NCI-H1048 (cell line): Measurements from ENCODE around the gene DZIP1.

ENCODE experiments used
- DNase-seq: peaks from one replicate; lab custom pipeline; 2025; lab: John Stamatoyannopoulos, UW

DZIP1 gene

DNA sequence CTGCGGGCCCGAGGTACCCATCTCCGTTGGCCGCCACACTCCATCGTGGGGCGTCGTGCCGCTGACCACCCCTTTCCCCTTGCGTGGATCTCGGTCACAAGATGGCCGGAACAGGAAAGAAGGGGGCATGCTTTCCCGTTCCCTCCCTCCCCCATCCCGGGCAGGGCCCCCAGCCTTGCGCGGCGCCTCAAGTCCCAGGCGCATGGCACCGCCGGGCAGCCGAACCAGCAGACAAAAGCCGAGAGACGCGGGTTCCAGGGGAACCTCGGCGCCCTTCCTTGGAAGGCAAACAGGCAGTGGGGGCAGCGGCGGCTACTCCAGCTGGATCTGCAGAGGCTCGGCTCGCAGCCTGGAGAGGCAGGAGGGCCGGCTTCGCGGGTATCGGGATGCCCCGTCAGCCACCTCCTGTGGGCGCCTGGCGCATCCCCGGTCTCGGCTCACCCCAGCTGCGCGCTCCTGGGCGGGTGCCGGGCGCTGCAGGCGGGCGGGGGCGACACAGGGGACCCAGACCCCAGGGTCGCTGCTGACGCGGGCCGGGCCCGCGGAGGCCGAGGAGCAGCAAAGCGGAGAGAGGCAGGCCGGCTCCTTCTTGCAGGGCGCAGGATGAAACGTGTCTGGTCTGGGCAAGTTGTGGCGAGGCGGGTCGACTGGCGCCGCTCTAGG lies 439 bp downstream of the DZIP1 start:
- DNase-seq = no peak

DNA sequence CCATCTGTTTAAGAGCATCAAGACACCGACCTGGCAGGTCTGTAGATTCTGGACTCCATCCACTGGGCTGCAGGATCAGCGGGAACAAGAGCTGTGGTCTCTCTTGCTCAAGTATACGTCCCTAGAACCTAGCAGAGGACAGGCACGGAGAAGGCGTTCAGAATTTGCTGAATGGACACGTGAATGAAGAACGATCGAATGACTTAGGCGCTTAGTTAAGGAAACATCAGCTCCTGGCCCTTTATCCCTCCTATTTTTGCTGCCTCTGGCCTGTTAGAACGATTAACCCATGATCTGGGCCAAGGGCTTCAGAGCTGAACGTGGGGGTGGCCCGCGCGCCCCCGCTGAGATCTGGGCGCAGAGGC lies 953 bp downstream of the DZIP1 start:
- no peak for DNase-seq

DNA sequence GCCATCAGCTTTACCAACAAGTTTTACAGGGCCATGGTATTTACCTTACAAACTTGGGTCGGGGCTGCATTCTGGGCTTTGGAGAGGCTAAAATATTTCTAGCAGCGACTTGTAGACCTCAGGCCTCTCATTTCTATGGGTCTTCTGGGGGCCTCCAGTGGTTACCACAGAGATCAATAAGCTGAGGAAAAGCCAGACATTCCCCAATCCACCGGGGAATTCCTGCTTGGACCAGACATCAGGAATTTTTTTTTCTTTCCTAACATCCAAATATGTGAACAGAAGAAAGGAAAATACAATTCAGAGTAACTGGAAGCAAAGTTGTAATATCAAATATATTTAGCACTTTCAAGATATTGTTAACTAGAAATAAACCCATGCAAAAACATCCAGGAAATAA lies 1.5 kb downstream of the DZIP1 start:
- no peak for DNase-seq

- no peak for DNase-seq
These were observed 2.4 kb downstream of the DZIP1 start for GRCh38 chr13:95642028-95642621.

DNA sequence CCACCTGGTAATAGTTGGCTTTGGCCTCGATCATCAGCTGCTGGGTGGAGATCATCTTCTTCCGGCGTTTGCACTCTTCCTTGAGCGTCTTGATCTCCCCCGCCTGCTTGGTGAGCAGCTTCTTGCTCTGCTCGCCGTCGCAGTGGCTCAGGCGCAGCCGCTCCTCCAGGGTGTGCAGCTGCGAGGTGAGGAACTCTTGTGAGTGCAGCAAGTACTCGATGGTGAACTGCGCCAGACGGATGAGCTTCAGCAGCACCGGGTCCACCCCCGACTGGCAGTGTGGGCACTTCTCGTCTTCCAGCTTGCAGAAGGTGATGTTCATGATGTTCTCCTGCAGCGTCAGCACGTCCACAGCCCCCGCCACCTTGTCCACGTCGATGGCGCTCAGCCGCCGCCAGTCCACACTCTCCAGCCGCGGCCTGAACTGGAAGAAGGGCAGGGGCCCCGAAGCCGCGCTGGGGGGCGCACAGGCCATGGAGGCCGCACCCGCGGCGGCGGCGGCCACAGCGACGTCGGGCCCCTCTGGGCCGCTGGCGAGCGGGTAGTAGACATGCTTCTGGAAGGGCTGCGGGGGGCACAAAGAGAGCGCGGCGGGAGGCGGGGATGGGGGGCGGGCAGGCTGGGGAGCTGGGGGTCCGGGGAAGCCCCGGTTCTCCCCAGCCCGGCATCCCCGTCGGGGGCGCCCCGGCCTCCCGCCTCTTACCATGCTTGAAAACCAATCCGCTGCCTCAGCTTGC lies 3.0 kb downstream of the DZIP1 start:
- no peak for DNase-seq

DNA sequence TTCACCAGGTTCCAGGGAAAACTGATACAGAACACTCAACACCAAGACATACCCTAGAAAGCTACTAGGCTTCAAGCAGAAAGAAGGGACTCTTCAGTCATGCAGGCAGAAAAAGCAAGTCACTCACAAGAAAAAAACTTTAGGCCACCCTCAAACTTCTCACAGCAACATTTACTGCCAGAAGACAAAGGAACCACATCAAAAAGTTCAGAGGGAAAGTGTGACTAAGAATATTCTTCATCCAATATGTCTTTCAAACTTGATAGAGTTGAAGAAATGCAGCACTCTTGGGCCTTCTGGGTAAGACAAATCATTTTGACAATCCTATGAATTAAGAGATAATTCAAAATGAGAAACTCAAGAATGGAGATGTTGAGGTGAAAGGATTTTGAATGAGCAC lies 7.7 kb downstream of the DZIP1 start:
- DNase-seq = no peak

DNA sequence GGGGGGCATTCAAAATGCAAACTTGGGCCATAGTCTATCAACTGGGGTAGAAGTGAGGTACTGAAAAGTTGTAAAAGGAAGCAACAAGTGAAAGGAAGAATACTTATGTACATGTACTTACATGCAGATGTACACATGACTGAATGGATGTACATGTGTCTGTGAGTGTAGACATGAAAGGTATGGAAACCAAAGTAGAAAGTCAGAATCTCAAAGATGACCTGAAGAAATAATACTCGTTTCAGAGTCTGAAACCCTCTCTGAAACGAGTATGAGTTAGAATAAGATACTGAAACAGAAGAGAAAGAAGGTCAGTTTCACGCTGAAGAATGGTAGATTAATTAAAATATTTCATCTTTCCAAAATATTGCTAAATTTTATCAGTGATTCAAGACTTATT lies 13.9 kb downstream of the DZIP1 start:
- DNase-seq = no peak

- DNase-seq = no peak
These were observed 15.4 kb downstream of the DZIP1 start for GRCh38 chr13:95629071-95629470.

GRCh38 chr13:95628488-95628887 lies 16.0 kb downstream of the DZIP1 start:
- DNase-seq = no peak

DNA sequence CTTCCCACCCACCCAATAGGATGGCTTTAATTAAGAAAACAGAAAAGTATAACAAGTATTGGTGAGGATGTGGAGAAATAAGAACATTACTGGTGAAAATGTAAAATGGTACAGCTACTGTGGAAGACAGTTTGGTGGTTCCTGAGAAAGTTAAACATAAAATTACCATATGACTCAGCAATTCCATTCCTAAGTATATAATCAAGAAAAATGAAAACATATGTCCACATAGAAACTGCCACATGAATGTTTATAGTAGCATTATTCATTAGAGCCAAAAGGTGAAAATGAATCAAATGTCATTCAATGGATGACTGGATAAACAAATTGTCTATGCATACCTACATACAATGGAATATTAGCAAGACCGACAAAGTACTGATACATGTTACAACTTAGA lies 16.9 kb downstream of the DZIP1 start:
- no peak for DNase-seq

DNA sequence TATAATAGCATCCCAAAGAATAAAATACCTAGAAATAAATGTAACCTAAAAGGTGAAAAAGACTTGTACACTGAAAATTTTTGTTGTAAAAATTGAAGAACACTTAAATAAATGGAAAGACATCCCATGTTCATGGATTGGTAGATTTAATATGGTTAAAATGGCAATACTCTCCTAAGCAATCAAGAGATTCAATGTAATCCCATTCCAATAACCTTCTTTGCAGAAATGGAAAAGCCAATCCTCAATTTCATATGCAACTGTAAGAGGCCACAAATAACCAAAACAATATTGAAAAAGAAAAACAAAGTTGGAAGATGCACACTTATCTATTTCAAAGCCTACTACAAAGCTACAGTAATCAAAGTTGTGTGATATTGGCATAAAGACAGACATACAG lies 17.7 kb downstream of the DZIP1 start:
- DNase-seq = no peak

- DNase-seq = no peak
These were observed 20.5 kb downstream of the DZIP1 start for GRCh38 chr13:95624020-95624419.

DNA sequence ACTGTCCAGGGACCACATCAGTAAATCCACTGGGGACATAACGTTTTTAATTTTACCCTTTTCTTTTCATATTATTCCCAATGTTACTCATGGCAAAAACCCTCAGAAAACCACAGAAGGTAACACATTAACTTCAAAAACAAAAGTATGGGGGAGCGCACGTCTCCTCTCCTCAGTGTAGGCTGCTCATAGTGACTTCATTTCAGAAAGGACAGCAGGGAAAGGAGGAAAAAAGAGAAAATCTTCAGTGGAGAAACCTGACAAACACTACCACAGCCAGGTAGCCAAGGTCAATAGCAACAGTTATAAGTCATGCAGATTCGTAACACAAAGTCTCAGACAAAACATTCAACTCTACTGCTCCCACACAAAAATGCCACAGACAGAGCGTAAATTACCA lies 21.4 kb downstream of the DZIP1 start:
- DNase-seq = no peak

DNA sequence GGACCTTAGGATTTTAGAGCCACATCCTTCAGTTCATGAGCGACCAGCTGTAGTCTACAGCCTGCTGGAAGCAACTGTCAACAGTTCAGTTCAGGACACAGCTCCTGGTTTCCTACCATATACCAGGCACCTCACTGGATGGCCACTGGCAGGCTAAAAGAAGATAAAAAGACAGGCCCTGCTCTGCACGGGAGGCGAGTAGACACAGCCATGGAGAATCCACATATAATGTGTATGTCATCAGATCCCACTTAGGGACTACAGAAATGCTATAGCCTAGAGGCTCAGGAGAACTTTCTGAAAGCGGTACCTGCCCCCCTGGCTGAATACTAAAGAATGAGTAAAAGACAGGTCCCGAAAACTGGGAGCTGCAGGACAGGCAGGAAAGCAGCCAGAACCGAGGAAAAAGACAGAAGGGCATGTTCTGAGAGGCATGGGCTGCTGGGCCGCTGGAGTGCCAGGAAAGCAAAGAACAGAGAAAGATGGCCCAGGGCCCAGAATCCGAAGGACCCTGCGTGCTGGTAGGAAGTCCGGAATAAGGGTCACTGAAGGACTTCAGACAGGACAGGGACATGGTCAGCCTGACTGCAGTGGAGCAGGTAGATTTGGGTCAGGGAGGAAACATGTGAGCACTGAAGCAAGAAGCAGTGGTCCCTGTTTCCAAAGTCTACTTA lies 23.5 kb downstream of the DZIP1 start:
- DNase-seq = no peak

- no peak for DNase-seq
These were observed 24.3 kb downstream of the DZIP1 start for GRCh38 chr13:95620030-95620824.

GRCh38 chr13:95615539-95615938 lies 29.0 kb downstream of the DZIP1 start:
- DNase-seq = no peak

DNA sequence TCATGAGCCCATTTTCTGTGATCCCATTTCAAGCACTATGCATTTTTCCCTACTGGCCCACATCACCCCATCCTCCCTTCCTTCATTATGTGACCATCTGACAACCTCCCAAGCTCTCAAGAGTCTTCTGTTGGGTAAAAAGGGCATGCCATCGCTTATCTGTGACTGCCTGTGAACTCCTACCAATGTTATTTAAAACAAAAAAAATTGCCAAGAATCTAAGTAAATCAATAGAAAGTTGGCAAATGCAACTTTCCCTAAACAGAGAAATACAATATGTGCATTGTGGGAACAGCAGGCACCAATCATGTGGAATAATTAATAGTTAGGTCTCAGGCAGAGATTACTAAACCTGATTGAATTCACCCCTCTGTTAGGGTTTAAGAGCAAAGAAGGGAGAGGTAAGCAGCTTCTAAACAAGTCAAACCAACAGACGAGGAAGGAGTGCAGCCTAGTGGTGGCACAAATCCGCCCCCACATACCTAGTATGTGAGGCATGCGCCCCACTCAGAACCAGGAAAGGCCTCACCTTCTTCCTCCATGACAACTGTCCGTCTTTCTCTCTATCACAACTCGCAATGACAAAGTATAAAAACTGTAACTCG lies 29.8 kb downstream of the DZIP1 start:
- DNase-seq = no peak

DNA sequence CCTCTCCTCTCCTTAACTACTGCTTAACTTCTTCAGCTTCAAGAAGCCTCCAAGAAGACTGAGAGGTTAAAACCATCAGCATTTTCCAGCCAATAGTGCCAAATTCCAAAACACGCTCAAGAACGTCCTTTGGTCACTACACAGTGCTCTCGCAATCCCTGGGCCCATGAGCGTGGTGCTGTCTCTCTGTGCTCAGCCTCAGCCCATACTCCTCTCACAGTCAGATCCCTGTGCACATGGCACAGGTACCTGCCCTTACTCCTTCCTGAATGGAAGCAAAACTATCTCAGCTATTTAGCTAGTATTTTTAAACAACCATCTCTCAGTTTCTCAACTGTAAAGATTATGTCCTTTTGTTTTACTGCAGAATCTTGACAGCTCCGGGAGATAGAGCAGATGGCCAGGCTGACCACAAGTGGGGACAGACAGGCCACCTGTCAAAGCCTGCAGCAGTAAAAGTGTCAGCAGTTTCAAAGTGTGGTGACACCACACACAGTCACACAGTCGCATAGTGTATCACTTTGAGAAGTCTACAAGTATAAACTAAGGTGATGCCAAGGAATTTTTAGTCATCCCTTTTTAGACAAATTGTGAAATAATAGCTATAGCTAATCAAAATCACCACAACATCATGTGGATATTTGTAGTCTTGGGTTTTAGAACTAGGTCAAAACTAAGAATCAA lies 35.7 kb downstream of the DZIP1 start:
- no peak for DNase-seq

GRCh38 chr13:95607366-95607765 lies 37.1 kb downstream of the DZIP1 start:
- DNase-seq = no peak

DNA sequence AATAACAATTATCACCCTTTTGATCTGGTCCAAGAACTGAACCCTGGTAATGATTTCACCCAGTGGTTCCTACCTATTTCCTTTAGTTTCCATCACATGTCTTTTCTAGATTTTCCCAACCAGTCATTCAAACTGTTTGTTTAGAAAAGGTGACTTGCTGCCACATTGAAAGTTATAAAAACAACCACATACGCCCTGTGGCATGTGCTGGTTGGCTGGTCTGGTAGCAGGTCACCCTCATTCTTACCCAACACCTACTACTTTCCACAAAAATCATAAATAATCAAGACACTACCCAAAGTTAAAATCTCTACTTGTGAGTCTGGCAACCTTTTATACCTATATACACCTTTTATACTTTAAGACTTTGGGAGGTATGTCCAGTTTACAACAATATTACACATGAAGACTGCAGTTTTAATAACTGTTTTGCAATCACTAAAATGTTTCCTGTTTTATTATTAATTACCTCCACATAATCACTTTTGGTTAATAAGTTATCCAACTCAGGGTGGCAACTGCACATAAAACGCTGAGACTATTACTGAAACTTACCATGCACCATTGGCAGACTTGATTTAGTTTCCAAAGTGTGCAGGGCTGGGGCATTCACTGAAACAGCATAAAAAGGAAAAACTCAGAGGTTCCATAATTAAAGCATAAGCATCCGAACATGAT lies 38.9 kb downstream of the DZIP1 start:
- DNase-seq = no peak

DNA sequence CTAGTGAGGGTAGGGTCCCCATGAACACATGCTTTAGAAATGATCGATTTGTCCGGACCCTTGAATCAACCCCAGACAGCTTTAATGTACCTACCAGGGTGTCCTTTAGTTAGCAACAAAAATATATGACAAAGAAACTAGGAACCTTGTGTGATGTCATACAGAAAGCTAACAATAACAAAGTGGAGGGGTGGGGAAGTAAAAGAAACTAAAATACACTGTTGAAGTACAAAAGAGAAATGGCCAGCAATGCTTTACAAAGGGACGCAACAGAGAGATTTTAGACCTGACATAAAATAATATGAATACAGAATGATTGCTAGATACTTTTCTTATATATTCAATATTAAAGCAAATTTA lies 40.0 kb downstream of the DZIP1 start:
- DNase-seq = no peak
